Prostate gland (tissue), 2 donors: ENCODE data around the gene ARMC12. TPM values are rescaled to one million over a fixed set of nuclear protein-coding genes. Genes with fewer than 3 reads are reported as not detected.

Experiments
- DNase-seq: peaks from one replicate; pipeline ENCODE4 v3.0.0-alpha.2; 2019; ENCODE audit warnings: low spot score
- H3K27ac ChIP-seq, 2 donors: fragments of 200-600 bp; sonication (generic); 2 replicates each; pipeline ENCODE4 v1.5.1; 2017 to 2019
- H3K27me3 ChIP-seq: fragments of 200-600 bp; sonication (generic); replicated peaks from 2 replicates; pipeline ENCODE4 v1.5.1; 2019; ENCODE audit not compliant: insufficient read depth
- H3K36me3 ChIP-seq, 2 donors: fragments of 200-600 bp; sonication (generic); 1 replicate in 1 of 2; 2 replicates in 1 of 2; pipeline versions ENCODE4 v1.5.1 to v1.8.1; 2017 to 2019
- H3K4me1 ChIP-seq: fragments of 200-600 bp; sonication (generic); replicated peaks from 2 replicates; pipeline ENCODE4 v1.5.1; 2019
- H3K4me3 ChIP-seq, 2 donors: fragments of 200-600 bp; sonication (generic); 2 replicates each; pipeline ENCODE4 v1.5.1; 2017 to 2019
- H3K9me3 ChIP-seq: fragments of 200-600 bp; sonication (generic); 2 replicates; pipeline ENCODE4 v1.5.1; 2017
- CTCF ChIP-seq, 4 experiments: fragments of 200-600 bp in 2 of 4; fragments of 450-650 bp in 2 of 4; sonication (generic) in 2 of 4; IDR thresholded peaks; 1 replicate in 3 of 4; 2 replicates in 1 of 4; pipeline ENCODE4 v1.5.1; 2016 to 2019; ENCODE audit warnings: antibody characterized with exemption in 4 of 4, mild to moderate bottlenecking in 2 of 4, moderate library complexity in 2 of 4
- POLR2A ChIP-seq: fragments of 450-650 bp; IDR thresholded peaks from one replicate; pipeline ENCODE4 v1.6.1; 2016; ENCODE audit warnings: antibody characterized with exemption, mild to moderate bottlenecking
- POLR2AphosphoS5 ChIP-seq: sonication (generic); formaldehyde crosslinking; IDR thresholded peaks from one replicate; pipeline ENCODE4 v1.6.1; 2017; ENCODE audit warnings: antibody characterized with exemption
- WGBS: methylation state at CpG from one replicate; pipeline ENCODE4 v1.1.5; 2018; 5-methylcytosine and 5-hydroxymethylcytosine counted together
- intact Hi-C: fragments of 100-400 bp; cut with DNase I; formaldehyde crosslinking; loops from one replicate; pipeline ENCODE4 v1.14.2; 2022
- total RNA-seq, 2 donors: library from RNA; depleted of rRNA; stranded (reverse); fragments of >200 nt; gene quantifications; one replicate each; pipeline ENCODE4 v1.1.0, GENCODE V29; 2016

The ARMC12 gene
- total RNA-seq, 2 donors from 2014 or later, result 1.7 to 4.4 TPM

- 86% methylated on average over 8 of the region's 8 CpGs for WGBS
- intact Hi-C loops, result loop anchor here (1.0 kb wide), 1 partner anchor 11 kb away; no protein-coding TSS in a partner anchor
These were observed 61.1 kb downstream of the ARMC12 start for GRCh38 chr6:35797837-35798526.

More at GRCh38 chr6:35797837-35798526, 61.1 kb downstream of the ARMC12 start:
- no peak for DNase-seq
- no peaks in the 10 kb centered on the region for H3K4me1 ChIP-seq
- no peak overlapping the region for H3K4me3 ChIP-seq
- H3K9me3 ChIP-seq, result no peaks in the 10 kb centered on the region
- H3K27me3 ChIP-seq, result no peaks in the 10 kb centered on the region
- no peaks in the 10 kb centered on the region for H3K36me3 ChIP-seq
- no peak overlapping the region for H3K27ac ChIP-seq
- TF ChIP-seq POLR2A (no peak), CTCF (IDR thresholded peaks at IDR 0.05) (no peak), POLR2AphosphoS5 (no peak)

Other genes with a start within 250 kb of the ARMC12 start
- gene TEAD3, start 240.0 kb upstream of the ARMC12 start, total RNA-seq, result 10 to 100 TPM; 34.1 to 41.1 TPM
- under 1 TPM in 1 of 2 donors, not detected in 1; 0.27 TPM for gene TULP1, start 224.1 kb upstream of the ARMC12 start, total RNA-seq
- 100 to 1,000 TPM; 201 to 248 TPM for gene FKBP5, start 48.1 kb upstream of the ARMC12 start, total RNA-seq
- gene CLPSL2, start 39.6 kb downstream of the ARMC12 start, total RNA-seq, result not detected
- not detected for gene CLPSL1, start 44.0 kb downstream of the ARMC12 start, total RNA-seq
- not detected for gene CLPS, start 60.3 kb downstream of the ARMC12 start, total RNA-seq
- not detected for gene LHFPL5, start 68.3 kb downstream of the ARMC12 start, total RNA-seq
- gene SRPK1, start 184.1 kb downstream of the ARMC12 start, total RNA-seq, result 10 to 100 TPM; 19.4 to 59.4 TPM